Effector memory CD4-positive, alpha-beta T cell (primary cell): ENCODE results near the gene DNAAF8.

Experiments
- DNase-seq, 3 donors: peaks; one replicate each; pipeline ENCODE4 v3.0.0-alpha.2; 2020
- H3K27ac ChIP-seq: 2 replicates; pipeline ENCODE4 v1.7.0; 2013; ENCODE audit warnings: mild to moderate bottlenecking, low read length, moderate library complexity; ENCODE audit not compliant: insufficient read depth, poor library complexity, severe bottlenecking
- H3K27me3 ChIP-seq: replicated peaks from 2 replicates; pipeline ENCODE4 v1.7.0; 2013; ENCODE audit warnings: mild to moderate bottlenecking, low read length; ENCODE audit not compliant: insufficient read depth, control insufficient read depth, poor library complexity, severe bottlenecking
- H3K36me3 ChIP-seq: 2 replicates; pipeline ENCODE4 v1.7.0; 2013; ENCODE audit warnings: mild to moderate bottlenecking, low read length, moderate library complexity; ENCODE audit not compliant: control insufficient read depth, insufficient read depth
- H3K4me1 ChIP-seq: 2 replicates; pipeline ENCODE4 v1.7.0; 2013; ENCODE audit warnings: low read length, mild to moderate bottlenecking; ENCODE audit not compliant: control insufficient read depth, insufficient read depth, poor library complexity, severe bottlenecking
- H3K4me3 ChIP-seq: 2 replicates; pipeline ENCODE4 v1.7.0; 2013; ENCODE audit warnings: low read length, low read depth, mild to moderate bottlenecking; ENCODE audit not compliant: insufficient read depth, poor library complexity, severe bottlenecking
- H3K9me3 ChIP-seq: 2 replicates; pipeline ENCODE4 v1.7.0; 2013; ENCODE audit warnings: mild to moderate bottlenecking, low read length, moderate library complexity; ENCODE audit not compliant: control insufficient read depth

The DNAAF8 gene

DNA sequence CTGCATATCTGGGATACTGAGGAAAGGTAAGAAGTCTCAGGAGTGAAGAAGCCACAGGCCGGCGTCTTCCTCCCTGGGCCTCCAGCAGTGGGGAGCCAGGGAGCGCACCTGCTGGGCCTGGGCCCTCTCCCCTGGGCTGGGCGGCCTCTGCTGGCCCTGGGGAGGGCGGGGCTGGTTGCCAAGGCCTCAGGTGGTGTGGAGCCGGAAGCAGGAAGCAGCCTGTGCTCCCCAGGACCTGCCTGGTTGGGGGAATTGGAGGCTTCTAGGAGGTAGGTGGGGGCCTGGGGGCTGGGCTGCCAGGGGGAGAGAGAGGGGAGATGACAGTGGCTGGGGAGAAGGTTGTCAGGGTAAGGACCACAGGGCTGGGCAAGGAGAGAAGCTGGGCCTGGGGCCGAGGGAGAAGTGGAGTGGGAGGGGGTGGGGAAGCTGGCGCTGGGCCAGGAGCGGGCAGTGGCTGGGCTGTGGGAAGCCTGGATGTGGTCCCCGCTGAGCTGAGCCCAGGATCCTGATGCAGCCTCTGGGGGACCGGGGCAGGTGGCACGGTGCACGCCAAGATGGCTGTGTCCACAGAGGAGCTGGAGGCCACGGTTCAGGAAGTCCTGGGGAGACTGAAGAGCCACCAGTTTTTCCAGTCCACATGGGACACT lies 61.0 kb downstream of the DNAAF8 start, which contains the start of gene SMIM22:
SMIM22 (plus strand) TSS at position 189 of the 647 bp plus-strand sequence; CDS start at position 555, 366 bp downstream.
- no peaks in the 10 kb centered on the region for H3K9me3 ChIP-seq
- no peak within 1 kb of the TSS for H3K27ac ChIP-seq
- no peak within 1 kb of the TSS for H3K4me3 ChIP-seq
- no peaks in the 10 kb centered on the region for H3K27me3 ChIP-seq
- H3K36me3 ChIP-seq, result no peaks in the 10 kb centered on the region
- DNase-seq, result no peak
- H3K4me1 ChIP-seq, result no peaks in the 10 kb centered on the region

DNA sequence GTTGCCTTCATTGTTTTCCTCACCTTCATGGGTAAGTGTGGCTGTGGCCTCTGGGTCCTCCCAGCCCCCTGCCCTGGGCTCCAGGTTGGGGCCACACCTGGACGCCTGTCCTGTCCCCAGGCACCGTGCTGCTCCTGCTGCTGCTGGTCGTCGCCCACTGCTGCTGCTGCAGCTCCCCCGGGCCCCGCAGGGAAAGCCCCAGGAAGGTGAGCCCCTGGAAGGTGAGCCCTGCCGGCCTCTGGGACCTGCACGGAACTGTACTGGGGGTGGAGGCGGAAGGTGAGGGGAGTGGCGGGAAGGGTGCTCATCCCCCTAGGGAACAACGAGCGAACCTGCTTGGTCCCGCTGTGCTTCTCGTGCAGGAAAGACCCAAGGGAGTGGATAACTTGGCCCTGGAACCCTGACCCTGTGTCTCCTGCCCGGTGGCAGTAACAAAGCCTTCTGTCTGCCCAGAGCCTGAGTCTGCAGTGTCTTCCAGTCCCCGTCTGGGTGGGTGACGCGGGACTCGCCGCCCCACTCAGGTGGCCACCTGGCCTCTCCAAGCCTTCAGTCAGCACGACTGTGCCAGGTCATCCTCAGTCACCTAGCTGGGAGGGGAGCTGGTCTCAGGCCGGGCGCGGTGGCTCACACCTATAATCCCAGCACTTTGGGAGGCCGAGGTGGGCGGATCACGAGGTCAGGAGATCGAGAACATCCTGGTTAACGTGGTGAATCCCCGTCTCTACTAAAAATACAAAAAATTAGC lies 61.7 kb downstream of the DNAAF8 start:
- H3K27ac ChIP-seq, result no peak overlapping the region
- H3K4me1 ChIP-seq, result no peaks in the 10 kb centered on the region
- H3K36me3 ChIP-seq, result no peaks in the 10 kb centered on the region
- H3K4me3 ChIP-seq, result no peak overlapping the region
- no peaks in the 10 kb centered on the region for H3K9me3 ChIP-seq
- DNase-seq, result no peak
- H3K27me3 ChIP-seq, result no peaks in the 10 kb centered on the region

- no peak overlapping the region for H3K27ac ChIP-seq
- no peaks in the 10 kb centered on the region for H3K36me3 ChIP-seq
- no peak overlapping the region for H3K4me3 ChIP-seq
- H3K27me3 ChIP-seq, result no peaks in the 10 kb centered on the region
- H3K9me3 ChIP-seq, result no peaks in the 10 kb centered on the region
- no peak for DNase-seq
- peaks cover 8% of the 10 kb centered on the region for H3K4me1 ChIP-seq
Observed at GRCh38 chr16:4796982-4797804, 62.9 kb downstream of the DNAAF8 start.

DNA sequence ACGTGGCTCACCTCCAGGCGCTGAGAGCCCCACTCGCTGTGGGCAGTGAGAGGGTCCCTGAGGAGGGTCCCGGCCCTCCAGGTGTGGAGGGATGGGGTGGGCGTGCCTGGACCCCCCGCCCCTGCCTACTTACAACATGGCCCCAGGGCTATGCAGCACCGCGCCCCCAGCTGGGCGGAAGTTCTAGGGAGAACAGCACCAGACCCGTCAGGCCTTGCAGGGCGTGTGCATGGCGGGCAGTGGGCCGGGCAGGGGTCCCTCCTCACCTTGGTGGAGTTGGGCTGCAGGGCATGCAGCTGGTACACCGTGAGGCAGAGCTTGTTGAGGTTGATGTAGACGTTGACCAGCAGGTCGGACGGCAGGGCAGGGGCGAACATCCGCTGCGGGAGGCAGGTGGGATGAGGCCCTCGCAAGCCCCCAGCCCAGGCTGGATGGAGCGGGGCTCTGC lies 63.5 kb downstream of the DNAAF8 start:
- Histone ChIP-seq H3K4me3 (no peak overlapping the region), H3K9me3 (no peaks in the 10 kb centered on the region), H3K36me3 (no peaks in the 10 kb centered on the region), H3K27ac (no peak overlapping the region), H3K27me3 (no peaks in the 10 kb centered on the region), H3K4me1 (peaks cover 8% of the 10 kb centered on the region)
- DNase-seq, result no peak

DNA sequence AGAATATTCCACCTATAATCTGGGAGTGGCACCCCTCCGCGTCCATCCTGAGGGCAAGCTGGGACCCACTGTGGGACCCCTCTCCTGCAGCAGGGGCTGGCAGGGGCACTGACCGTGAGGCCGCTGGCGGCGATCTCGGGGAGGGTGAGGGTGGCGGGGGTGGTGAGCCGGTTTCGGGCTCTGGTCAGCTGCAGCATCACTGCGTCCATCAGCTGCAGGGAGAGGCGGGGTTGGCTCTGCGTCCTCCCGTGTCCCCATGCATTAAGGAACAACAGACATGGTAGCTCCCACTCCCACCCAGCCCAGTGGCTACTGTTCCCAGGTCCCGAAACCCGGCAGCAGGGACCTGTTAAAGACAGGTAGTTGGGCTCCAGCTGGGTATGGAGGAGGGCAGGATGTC lies 64.1 kb downstream of the DNAAF8 start:
- Histone ChIP-seq H3K4me3 (no peak overlapping the region), H3K4me1 (peaks cover 8% of the 10 kb centered on the region), H3K27me3 (no peaks in the 10 kb centered on the region), H3K36me3 (no peaks in the 10 kb centered on the region), H3K9me3 (no peaks in the 10 kb centered on the region), H3K27ac (no peak overlapping the region)
- DNase-seq, result no peak
